Parathyroid adenoma (tissue), 2 donors: ENCODE data around the gene AOC3.
"Not testable (repeated sequence)": the region's sequence is repeated elsewhere in the genome, so short reads cannot be mapped to it uniquely, and the experiment has no call there.

Experiments
- H2AFZ ChIP-seq: fragments of 300-600 bp; sonication (generic); one replicate; pipeline ENCODE4 v1.7.0; 2017; ENCODE audit warnings: antibody characterized with exemption, mild to moderate bottlenecking
- H3K27ac ChIP-seq: fragments of 300-600 bp; sonication (generic); one replicate; pipeline ENCODE4 v1.7.0; 2017
- H3K27me3 ChIP-seq: fragments of 300-600 bp; sonication (generic); one replicate; pipeline ENCODE4 v1.7.0; 2017; ENCODE audit warnings: low read length; ENCODE audit not compliant: control insufficient read depth, insufficient read depth
- H3K36me3 ChIP-seq: fragments of 300-600 bp; sonication (generic); one replicate; pipeline ENCODE4 v1.7.0; 2017; ENCODE audit warnings: low read length; ENCODE audit not compliant: control insufficient read depth, insufficient read depth
- H3K4me1 ChIP-seq: fragments of 300-600 bp; sonication (generic); one replicate; pipeline ENCODE4 v1.7.0; 2017; ENCODE audit warnings: control low read depth
- H3K4me2 ChIP-seq: fragments of 300-600 bp; sonication (generic); one replicate; pipeline ENCODE4 v1.7.0; 2017; ENCODE audit warnings: low read length
- H3K4me3 ChIP-seq: fragments of 300-600 bp; sonication (generic); one replicate; pipeline ENCODE4 v1.7.0; 2017; ENCODE audit warnings: low read depth, low read length
- H3K79me2 ChIP-seq: fragments of 300-600 bp; sonication (generic); one replicate; pipeline ENCODE4 v1.7.0; 2017; ENCODE audit warnings: control low read depth
- H3K9ac ChIP-seq: fragments of 300-600 bp; sonication (generic); one replicate; pipeline ENCODE4 v1.7.0; 2017; ENCODE audit warnings: mild to moderate bottlenecking
- H3K9me3 ChIP-seq: fragments of 300-600 bp; sonication (generic); one replicate; pipeline ENCODE4 v1.7.0; 2017; ENCODE audit warnings: low read length; ENCODE audit not compliant: control insufficient read depth
- CTCF ChIP-seq: fragments of 300-600 bp; sonication (generic); IDR thresholded peaks from one replicate; pipeline ENCODE4 v1.7.0; 2017; ENCODE audit warnings: antibody characterized with exemption, mild to moderate bottlenecking
- donor health status: primary hyperparathyroidism.

The AOC3 gene

DNA sequence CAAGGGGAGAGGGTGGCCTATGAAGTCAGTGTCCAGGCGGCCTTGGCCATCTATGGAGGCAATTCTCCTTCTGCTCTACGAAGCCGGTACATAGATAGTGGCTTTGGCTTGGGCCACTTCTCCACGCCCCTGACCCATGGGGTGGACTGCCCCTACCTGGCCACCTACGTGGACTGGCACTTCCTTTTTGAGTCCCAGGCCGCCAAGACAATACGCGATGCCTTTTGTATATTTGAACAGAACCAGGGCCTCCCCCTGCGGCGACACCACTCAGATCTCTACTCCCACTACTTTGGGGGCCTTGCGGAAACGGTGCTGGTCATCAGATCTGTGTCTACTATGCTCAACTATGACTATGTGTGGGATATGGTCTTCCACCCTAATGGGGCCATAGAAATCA, 17.3 kb downstream of the AOC3 start:
- no peak for TF ChIP-seq CTCF
- no peaks in the 10 kb centered on the region for H3K9me3 ChIP-seq
- H3K36me3 ChIP-seq: no peaks in the 10 kb centered on the region
- H3K27ac ChIP-seq: no peak overlapping the region
- no peaks in the 10 kb centered on the region for H3K79me2 ChIP-seq
- H3K4me2 ChIP-seq: no peak overlapping the region
- H3K4me1 ChIP-seq: no peaks in the 10 kb centered on the region
- no peak overlapping the region for H2AFZ ChIP-seq
- no peaks in the 10 kb centered on the region for H3K27me3 ChIP-seq
- no peak overlapping the region for H3K4me3 ChIP-seq
- no peak overlapping the region for H3K9ac ChIP-seq

DNA sequence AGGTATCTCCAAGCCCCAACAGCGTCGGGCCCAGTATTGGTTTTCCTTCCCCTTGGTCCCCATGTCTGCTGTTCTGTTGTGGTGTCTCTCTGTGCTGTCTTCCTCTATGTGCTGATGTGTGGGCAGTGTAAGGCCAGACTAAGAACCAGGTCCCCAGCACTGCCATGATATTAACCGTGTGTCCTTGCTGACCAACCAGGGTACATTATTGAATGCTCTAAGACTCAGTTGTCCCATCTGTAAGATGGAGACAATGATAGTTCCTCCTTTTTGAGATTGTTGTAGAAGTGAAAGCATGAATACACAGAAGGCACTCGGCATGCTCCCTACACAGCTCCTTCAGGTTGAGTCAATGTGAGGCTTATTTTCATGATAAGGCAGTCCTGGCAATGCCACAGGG, 20.6 kb downstream of the AOC3 start:
- H3K4me1 ChIP-seq: no peaks in the 10 kb centered on the region
- H3K27me3 ChIP-seq: no peaks in the 10 kb centered on the region
- no peaks in the 10 kb centered on the region for H3K79me2 ChIP-seq
- H3K9ac ChIP-seq: no peak overlapping the region
- no peak for TF ChIP-seq CTCF
- no peak overlapping the region for H2AFZ ChIP-seq
- no peak overlapping the region for H3K27ac ChIP-seq
- no peaks in the 10 kb centered on the region for H3K9me3 ChIP-seq
- H3K4me2 ChIP-seq: no peak overlapping the region
- H3K4me3 ChIP-seq: no peak overlapping the region
- H3K36me3 ChIP-seq: no peaks in the 10 kb centered on the region

- Histone ChIP-seq H3K4me2 (no peak overlapping the region), H3K4me1 (no peaks in the 10 kb centered on the region), H3K79me2 (no peaks in the 10 kb centered on the region), H3K9me3 (no peaks in the 10 kb centered on the region), H3K27me3 (no peaks in the 10 kb centered on the region), H3K27ac (no peak overlapping the region), H2AFZ (no peak overlapping the region), H3K36me3 (no peaks in the 10 kb centered on the region), H3K9ac (no peak overlapping the region), H3K4me3 (no peak overlapping the region)
- no peak for TF ChIP-seq CTCF
Observed at GRCh38 chr17:42872251-42872965, 21.4 kb downstream of the AOC3 start.

GRCh38 chr17:42873315-42873714, 22.3 kb downstream of the AOC3 start:
- H3K4me1 ChIP-seq: no peaks in the 10 kb centered on the region
- H2AFZ ChIP-seq: no peak overlapping the region
- no peak overlapping the region for H3K4me2 ChIP-seq
- no peak overlapping the region for H3K27ac ChIP-seq
- H3K4me3 ChIP-seq: no peak overlapping the region
- TF ChIP-seq CTCF: no peak
- H3K9me3 ChIP-seq: no peaks in the 10 kb centered on the region
- no peaks in the 10 kb centered on the region for H3K27me3 ChIP-seq
- no peaks in the 10 kb centered on the region for H3K36me3 ChIP-seq
- H3K79me2 ChIP-seq: no peaks in the 10 kb centered on the region
- H3K9ac ChIP-seq: no peak overlapping the region

- H2AFZ ChIP-seq, H3K9ac ChIP-seq, H3K4me3 ChIP-seq, H3K27ac ChIP-seq, H3K9me3 ChIP-seq, H3K79me2 ChIP-seq, H3K4me1 ChIP-seq, H3K27me3 ChIP-seq, H3K4me2 ChIP-seq, H3K36me3 ChIP-seq: not testable (repeated sequence)
Observed at GRCh38 chr17:42873932-42874695, 23.1 kb downstream of the AOC3 start.
